ENCODE data around the gene ADAMTS6. TPM values are rescaled to one million over a fixed set of nuclear protein-coding genes. Genes with fewer than 3 reads are reported as not detected.

The ADAMTS6 gene
- total RNA-seq, 1 donor from 2014 or later, result 17.6 TPM

GRCh38 chr5:65194871-65195270, 286.8 kb downstream of the ADAMTS6 start:
- DNase-seq (ENCODE audit: low read depth), result no peak
- FAIRE-seq, result no peak
- no peaks in the 10 kb centered on the region for H3K27me3 ChIP-seq (ENCODE audit: control insufficient read depth, insufficient read depth, low read length)
- H3K36me3 ChIP-seq (ENCODE audit: control insufficient read depth, insufficient read depth, low read length), result no peaks in the 10 kb centered on the region
- TF ChIP-seq CTCF (IDR thresholded peaks at IDR 0.05; ENCODE audit: insufficient read depth, low read length, severe bottlenecking), result no peak
- no peak overlapping the region for H3K4me3 ChIP-seq (ENCODE audit: low read depth, low read length)

GRCh38 chr5:65192331-65192730, 289.4 kb downstream of the ADAMTS6 start:
- no peak for FAIRE-seq
- no peak overlapping the region for H3K4me3 ChIP-seq (ENCODE audit: low read depth, low read length)

DNA sequence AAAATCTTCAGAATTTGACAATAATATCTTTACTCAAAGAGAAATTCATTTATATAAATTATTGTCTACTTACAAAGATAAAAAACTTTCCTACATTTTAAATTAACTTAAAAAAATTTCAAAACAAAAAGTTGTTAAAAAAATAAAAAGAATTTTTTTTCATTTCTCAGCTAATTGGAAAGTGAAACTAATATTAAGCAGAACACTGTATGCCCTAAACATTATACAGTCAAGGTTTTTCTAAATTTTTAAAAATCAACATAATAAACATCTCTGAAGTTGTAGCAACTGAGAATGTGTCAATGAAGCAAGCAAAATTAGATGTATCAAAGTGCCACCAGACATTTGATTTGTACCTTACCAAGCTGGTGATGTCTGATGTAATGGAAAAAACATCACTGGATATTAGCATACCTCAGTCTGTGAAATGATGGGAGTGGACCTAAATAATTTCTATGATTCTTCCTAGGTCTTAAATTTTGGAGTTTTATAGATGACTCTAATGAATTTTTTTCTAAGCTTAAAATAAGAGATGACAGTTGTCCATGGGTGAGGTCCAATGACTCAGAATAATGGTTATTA, 290.1 kb downstream of the ADAMTS6 start:
- H3K36me3 ChIP-seq (ENCODE audit: control insufficient read depth, insufficient read depth, low read length), result no peaks in the 10 kb centered on the region
- FAIRE-seq (no peak), DNase-seq (ENCODE audit: low read depth) (no peak)
- H3K4me3 ChIP-seq (ENCODE audit: low read depth, low read length), result no peak overlapping the region
- H3K27me3 ChIP-seq (ENCODE audit: control insufficient read depth, insufficient read depth, low read length), result no peaks in the 10 kb centered on the region
- no peak for TF ChIP-seq CTCF (IDR thresholded peaks at IDR 0.05; ENCODE audit: insufficient read depth, low read length, severe bottlenecking)

More at GRCh38 chr5:65192331-65192730, 289.4 kb downstream of the ADAMTS6 start:
- TF ChIP-seq CTCF (IDR thresholded peaks at IDR 0.05; ENCODE audit: insufficient read depth, low read length, severe bottlenecking), result no peak
- no peak for DNase-seq (ENCODE audit: low read depth)
- Histone ChIP-seq H3K36me3 (ENCODE audit: control insufficient read depth, insufficient read depth, low read length) (no peaks in the 10 kb centered on the region), H3K27me3 (ENCODE audit: control insufficient read depth, insufficient read depth, low read length) (no peaks in the 10 kb centered on the region)

- DNase-seq (ENCODE audit: low read depth) (peak; percentile 96), FAIRE-seq (no peak)
- H3K27me3 ChIP-seq (ENCODE audit: control insufficient read depth, insufficient read depth, low read length), result no peaks in the 10 kb centered on the region
- H3K36me3 ChIP-seq (ENCODE audit: control insufficient read depth, insufficient read depth, low read length), result no peaks in the 10 kb centered on the region
- no peak overlapping the region for H3K4me3 ChIP-seq (ENCODE audit: low read depth, low read length)
- TF ChIP-seq CTCF (IDR thresholded peaks at IDR 0.05; ENCODE audit: insufficient read depth, low read length, severe bottlenecking), result no peak
Observed at GRCh38 chr5:65190328-65191053, 291.2 kb downstream of the ADAMTS6 start.

GRCh38 chr5:65186646-65187227, 295.0 kb downstream of the ADAMTS6 start:
- FAIRE-seq (no peak), DNase-seq (ENCODE audit: low read depth) (no peak)
- H3K27me3 ChIP-seq (ENCODE audit: control insufficient read depth, insufficient read depth, low read length), result no peaks in the 10 kb centered on the region
- no peaks in the 10 kb centered on the region for H3K36me3 ChIP-seq (ENCODE audit: control insufficient read depth, insufficient read depth, low read length)
- no peak for TF ChIP-seq CTCF (IDR thresholded peaks at IDR 0.05; ENCODE audit: insufficient read depth, low read length, severe bottlenecking)
- no peak overlapping the region for H3K4me3 ChIP-seq (ENCODE audit: low read depth, low read length)

Measured in bronchial epithelial cell (primary cell).